Lung microvascular endothelial cell (primary cell): Measurements from ENCODE around the gene SIRPA. TPM values are rescaled to one million over a fixed set of nuclear protein-coding genes. Genes with fewer than 3 reads are reported as not detected.

ENCODE experiments used
- DNase-seq, 2 donors: peaks; one replicate each; pipeline versions ENCODE4 v3.0.0 to v3.0.0-alpha.2; 2010; ENCODE audit warnings: low read depth in 2 of 2
- total RNA-seq: library from RNA; depleted of rRNA; stranded (reverse); fragments of >200 nt; gene quantifications from 2 replicates; pipeline ENCODE4 v1.2.1, GENCODE V29; 2014

SIRPA gene
- 31.6 and 51.8 TPM in 2 replicates for total RNA-seq

GRCh38 chr20:1894951-1895673, at the start of gene SIRPA:
Gene SIRPA (plus strand): TSS chr20:1895407. CDS start chr20:1895448, 41 bp downstream.
- DNase-seq = peak; percentile 71 to 80

GRCh38 chr20:1845701-1846100, 49.5 kb upstream of the SIRPA start:
- DNase-seq = no peak

GRCh38 chr20:1846341-1846740, 48.9 kb upstream of the SIRPA start:
- DNase-seq = no peak

- DNase-seq = no peak
Measured at GRCh38 chr20:1846876-1847275, 48.3 kb upstream of the SIRPA start.

GRCh38 chr20:1847780-1848179, 47.4 kb upstream of the SIRPA start:
- no peak for DNase-seq

GRCh38 chr20:1848373-1848772, 46.8 kb upstream of the SIRPA start:
- DNase-seq = no peak

- no peak for DNase-seq
Measured at GRCh38 chr20:1851396-1851795, 43.8 kb upstream of the SIRPA start.

GRCh38 chr20:1853473-1853872, 41.7 kb upstream of the SIRPA start:
- DNase-seq = no peak

- no peak for DNase-seq
Measured at GRCh38 chr20:1854246-1854645, 41.0 kb upstream of the SIRPA start.

GRCh38 chr20:1855109-1855508, 40.1 kb upstream of the SIRPA start:
- no peak for DNase-seq

GRCh38 chr20:1855690-1856089, 39.5 kb upstream of the SIRPA start:
- DNase-seq = no peak

- no peak for DNase-seq
Measured at GRCh38 chr20:1856424-1856823, 38.8 kb upstream of the SIRPA start.

GRCh38 chr20:1857466-1857865, 37.7 kb upstream of the SIRPA start:
- no peak for DNase-seq

- no peak for DNase-seq
Measured at GRCh38 chr20:1858871-1859270, 36.3 kb upstream of the SIRPA start.

GRCh38 chr20:1860446-1860845, 34.8 kb upstream of the SIRPA start:
- no peak for DNase-seq

- DNase-seq = peak; percentile 34 to 78
Measured at GRCh38 chr20:1861347-1861976, 33.7 kb upstream of the SIRPA start.

GRCh38 chr20:1861996-1862662, 33.1 kb upstream of the SIRPA start:
- no peak for DNase-seq

- DNase-seq = no peak
Measured at GRCh38 chr20:1862663-1863053, 32.5 kb upstream of the SIRPA start.

- no peak for DNase-seq
Measured at GRCh38 chr20:1863296-1863695, 31.9 kb upstream of the SIRPA start.

GRCh38 chr20:1866834-1867233, 28.4 kb upstream of the SIRPA start:
- no peak for DNase-seq

GRCh38 chr20:1867495-1868260, 27.5 kb upstream of the SIRPA start:
- peak; percentile 21 to 57 for DNase-seq

GRCh38 chr20:1868856-1869255, 26.4 kb upstream of the SIRPA start:
- DNase-seq = peak in 1 of 2 donors; percentile 69
